GM12878 (cell line): ENCODE measurements around the gene DPP6. TPM values are rescaled to one million over a fixed set of nuclear protein-coding genes. Genes with fewer than 3 reads are reported as not detected.

Experiments
- ATAC-seq: fragments of 200-7000 bp; cut with Tn5 transposase; 3 replicates; pipeline ENCODE4 v1.9.1; 2020; ENCODE audit warnings: mild to moderate bottlenecking, moderate library complexity
- BruUV-seq: library from RNA; stranded (reverse); fragments of 400-500 nt; replicated peaks from 2 replicates; lab custom pipeline; 2021; lab: Mats Ljungman, UMichigan
- CTCF ChIA-PET: fragments of 300-600 bp; sonication (Branson Sonifier 250); formaldehyde crosslinking; extraction: SDS; loops from one replicate; lab custom pipeline; 2021; ENCODE audit warnings: inconsistent platforms; lab: Yijun Ruan, JAX
- POLR2A ChIA-PET: fragments of 350-600 bp; formaldehyde crosslinking; extraction: SDS; loops from one replicate; lab custom pipeline; 2021; ENCODE audit warnings: inconsistent platforms; lab: Charles Lee
- RAD21 ChIA-PET: fragments of 300-600 bp; sonication (Branson Sonifier 250); formaldehyde crosslinking; loops from one replicate; lab custom pipeline; 2023; ENCODE audit warnings: antibody characterized with exemption; ENCODE audit not compliant: unreplicated experiment; lab: Charles Lee
- SMC1A ChIA-PET: fragments of 300-600 bp; sonication (Branson Sonifier 250); formaldehyde crosslinking; loops from one replicate; lab custom pipeline; 2023; ENCODE audit not compliant: unreplicated experiment, uncharacterized antibody; lab: Charles Lee
- DNase-seq: peaks from one replicate; pipeline ENCODE4 v3.0.0-alpha.2; 2011; ENCODE audit warnings: low read depth, low spot score
- FAIRE-seq: peaks from 3 replicates; lab custom pipeline; 2011; peaks lifted over from hg19 to GRCh38; lab: Jason Lieb, UNC
- H2AFZ ChIP-seq: 2 replicates; pipeline ENCODE4 v1.6.0; 2011; ENCODE audit warnings: low read depth, low read length, control low read depth; ENCODE audit not compliant: control insufficient read depth
- H3K27ac ChIP-seq: 2 replicates; pipeline ENCODE4 v1.5.1; 2011; ENCODE audit warnings: control low read depth; ENCODE audit not compliant: control insufficient read depth, insufficient read depth
- H3K27me3 ChIP-seq, 2 experiments: replicated peaks in 1 of 2; 2 replicates each; pipeline versions ENCODE4 v1.6.0 to v1.6.1; 2011; ENCODE audit warnings: low read length in 1 of 2; ENCODE audit not compliant: control insufficient read depth in 2 of 2, insufficient read depth in 2 of 2
- H3K36me3 ChIP-seq, 2 experiments: 2 replicates each; pipeline ENCODE4 v1.5.1; 2011; ENCODE audit warnings: low read length in 1 of 2; ENCODE audit not compliant: control insufficient read depth in 2 of 2, insufficient read depth in 2 of 2
- H3K4me1 ChIP-seq: 2 replicates; pipeline ENCODE4 v1.6.1; 2011; ENCODE audit warnings: mild to moderate bottlenecking, low read length, moderate library complexity, mixed read lengths; ENCODE audit not compliant: control insufficient read depth, insufficient read depth
- H3K4me2 ChIP-seq: 2 replicates; pipeline ENCODE4 v1.6.0; 2011; ENCODE audit warnings: control low read depth; ENCODE audit not compliant: control insufficient read depth, insufficient read depth
- H3K4me3 ChIP-seq: fragments of 200-600 bp; sonication (generic); 2 replicates; pipeline ENCODE4 v1.5.1; 2016
- H3K79me2 ChIP-seq: 2 replicates; pipeline ENCODE4 v1.6.0; 2011; ENCODE audit warnings: low read length; ENCODE audit not compliant: control insufficient read depth, insufficient read depth
- H3K9ac ChIP-seq: 2 replicates; pipeline ENCODE4 v1.8.0; 2011; ENCODE audit warnings: low read length, control low read depth, mixed read lengths; ENCODE audit not compliant: control insufficient read depth, insufficient read depth
- H3K9me3 ChIP-seq: replicated peaks from 3 replicates; pipeline ENCODE4 v1.5.1; 2011; ENCODE audit warnings: mild to moderate bottlenecking, low read length; ENCODE audit not compliant: control insufficient read depth, insufficient read depth
- H4K20me1 ChIP-seq: 2 replicates; pipeline ENCODE4 v1.6.0; 2011; ENCODE audit not compliant: control insufficient read depth, insufficient read depth
- BCL3 ChIP-seq: IDR thresholded peaks from 2 replicates; pipeline ENCODE4 v1.6.1; 2011; ENCODE audit warnings: borderline replicate concordance, low read depth, mild to moderate bottlenecking, moderate library complexity, low read length; ENCODE audit not compliant: insufficient read depth, poor library complexity, severe bottlenecking
- GABPA ChIP-seq: IDR thresholded peaks from 2 replicates; pipeline ENCODE4 v1.6.1; 2014; ENCODE audit warnings: antibody characterized with exemption, low read depth, mild to moderate bottlenecking, inconsistent platforms
- MTA2 ChIP-seq: fragments of 450-650 bp; IDR thresholded peaks from 2 replicates; pipeline ENCODE4 v1.6.1; 2016; ENCODE audit warnings: low read depth, mild to moderate bottlenecking, moderate library complexity
- NFIC ChIP-seq: IDR thresholded peaks from 2 replicates; pipeline ENCODE4 v1.6.1; 2012; ENCODE audit warnings: low read depth, mild to moderate bottlenecking, inconsistent platforms, low read length, moderate library complexity
- POLR2AphosphoS5 ChIP-seq: IDR thresholded peaks from 2 replicates; pipeline ENCODE4 v1.6.1; 2011; ENCODE audit warnings: mild to moderate bottlenecking, low read length, inconsistent platforms
- RELA ChIP-seq: fragments of 450-650 bp; IDR thresholded peaks from 2 replicates; pipeline ENCODE4 v1.8.0; 2014; ENCODE audit warnings: borderline replicate concordance; ENCODE audit not compliant: partially characterized antibody
- ZBTB4 ChIP-seq: fragments of 450-650 bp; formaldehyde crosslinking; IDR thresholded peaks from 2 replicates; pipeline ENCODE4 v1.4.0; 2022; ENCODE audit warnings: mild to moderate bottlenecking, moderate library complexity
- ZNF274 ChIP-seq: IDR thresholded peaks from one replicate; pipeline ENCODE4 v1.8.0; 2011; ENCODE audit not compliant: insufficient read length, insufficient read depth
- WGBS: methylation state at CpG from one replicate; pipeline ENCODE4 v1.1.6; 2016; ENCODE audit warnings: low lambda C conversion rate; ENCODE audit not compliant: insufficient replicate concordance, insufficient coverage; ENCODE audit errors: missing lambda C conversion rate; 5-methylcytosine and 5-hydroxymethylcytosine counted together
- in situ Hi-C: fragments of 300-500 bp; cut with MboI; formaldehyde crosslinking; loops from 9 replicates; pipeline ENCODE4 v1.14.3; 2018; ENCODE audit warnings: mixed read lengths
- intact Hi-C: fragments of 100-400 bp; cut with micrococcal nuclease; formaldehyde crosslinking; loops from one replicate; pipeline ENCODE4 v1.14.2; 2022; ENCODE audit not compliant: unreplicated experiment
- polyA plus RNA-seq, 11 experiments: library from polyadenylated mRNA; depleted of rRNA in 4 of 11; unstranded in 6 of 11; stranded (reverse) in 5 of 11; fragments of >200 nt; fragmentation: Nextera tagmentation in 4 of 11; fragmentation: Illumina TruSeq in 1 of 11; extraction: Ambion mirVana in 4 of 11; extraction: Trizol in 1 of 11; gene quantifications; 1 replicate in 1 of 11; 2 replicates in 10 of 11; pipeline versions ENCODE4 v1.2.1 to v1.2.3, GENCODE V29; 2011 to 2016; ENCODE audit warnings: inconsistent platforms in 2 of 11, missing spikeins in 2 of 11, low read depth in 1 of 11
- total RNA-seq, 4 experiments: library from RNA; depleted of rRNA in 3 of 4; stranded (reverse); fragments of >200 nt in 3 of 4; fragmentation: Illumina TruSeq in 1 of 4; extraction: Trizol in 1 of 4; gene quantifications; 2 replicates each; pipeline versions ENCODE4 v1.2.1 to v1.2.3, GENCODE V29; 2013 to 2021
- TF ChIP-seq, protein P1 (sequence below): fragments of 450-650 bp; IDR thresholded peaks from 2 replicates; pipeline ENCODE4 v1.6.1; 2016; ENCODE audit warnings: mild to moderate bottlenecking

DPP6 gene
- total and polyA plus RNA-seq, 10 of the 15 experiments (the other 5 are each of a cell fraction or from before 2014, with no cell fraction given) = not detected

- Histone ChIP-seq H3K4me3 (no peak overlapping the region), H3K9me3 (no peaks in the 10 kb centered on the region; the same call in 2 of the 3 replicates), H3K27me3 (no peaks in the 10 kb centered on the region), H3K36me3 (no peaks in the 10 kb centered on the region), H3K27ac (no peak overlapping the region), H3K4me1 (no peaks in the 10 kb centered on the region), H3K9ac (no peak overlapping the region), H2AFZ (no peak overlapping the region), H3K79me2 (no peaks in the 10 kb centered on the region), H3K4me2 (no peak overlapping the region), H4K20me1 (no peaks in the 10 kb centered on the region)
- ATAC-seq (no peak), DNase-seq (no peak), FAIRE-seq (no peak)
- in situ Hi-C loops = no loop called here
- no TSS peak for BruUV-seq
- ChIA-PET SMC1A (no interaction called here), CTCF (no interaction called here), POLR2A (no interaction called here), RAD21 (no interaction called here)
- 21% methylated on average over 10 of the region's 10 CpGs for WGBS
- TF ChIP-seq RELA (no peak), MTA2 (no peak), ZBTB4 (CRISPR knock-in tag) (no peak), ZNF274 (no peak), POLR2AphosphoS5 (no peak), NFIC (no peak), GABPA (no peak), BCL3 (no peak)
- TF ChIP-seq, protein P1, sequence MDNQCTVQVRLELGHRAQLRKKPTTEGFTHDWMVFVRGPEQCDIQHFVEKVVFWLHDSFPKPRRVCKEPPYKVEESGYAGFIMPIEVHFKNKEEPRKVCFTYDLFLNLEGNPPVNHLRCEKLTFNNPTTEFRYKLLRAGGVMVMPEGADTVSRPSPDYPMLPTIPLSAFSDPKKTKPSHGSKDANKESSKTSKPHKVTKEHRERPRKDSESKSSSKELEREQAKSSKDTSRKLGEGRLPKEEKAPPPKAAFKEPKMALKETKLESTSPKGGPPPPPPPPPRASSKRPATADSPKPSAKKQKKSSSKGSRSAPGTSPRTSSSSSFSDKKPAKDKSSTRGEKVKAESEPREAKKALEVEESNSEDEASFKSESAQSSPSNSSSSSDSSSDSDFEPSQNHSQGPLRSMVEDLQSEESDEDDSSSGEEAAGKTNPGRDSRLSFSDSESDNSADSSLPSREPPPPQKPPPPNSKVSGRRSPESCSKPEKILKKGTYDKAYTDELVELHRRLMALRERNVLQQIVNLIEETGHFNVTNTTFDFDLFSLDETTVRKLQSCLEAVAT = no peak
- intact Hi-C loops = no loop called here
Observed at GRCh38 chr7:154767142-154767541, 714.9 kb downstream of the DPP6 start.
